Neuronal stem cell (in vitro differentiated cells): ENCODE measurements around the gene TMEM86B.

Source experiments
- DNase-seq: peaks from one replicate; pipeline ENCODE4 v3.0.0-alpha.2; 2013; ENCODE audit warnings: low spot score
- H2AFZ ChIP-seq: one replicate; pipeline ENCODE4 v1.6.1; 2013; ENCODE audit warnings: mild to moderate bottlenecking, low read length, inconsistent platforms
- H2AK5ac ChIP-seq: 2 replicates; pipeline ENCODE4 v1.6.1; 2013; ENCODE audit warnings: low read depth, mild to moderate bottlenecking, inconsistent platforms, low read length, moderate library complexity, mixed read lengths
- H2BK120ac ChIP-seq: 2 replicates; pipeline ENCODE4 v1.6.1; 2013; ENCODE audit warnings: low read depth, mild to moderate bottlenecking, inconsistent platforms, low read length, moderate library complexity, mixed read lengths
- H2BK12ac ChIP-seq: one replicate; pipeline ENCODE4 v1.6.1; 2013; ENCODE audit warnings: low read length, inconsistent platforms
- H2BK15ac ChIP-seq: 2 replicates; pipeline ENCODE4 v1.6.1; 2013; ENCODE audit warnings: mild to moderate bottlenecking, low read length, inconsistent platforms, mixed read lengths
- H2BK5ac ChIP-seq: one replicate; pipeline ENCODE4 v1.6.1; 2013; ENCODE audit warnings: inconsistent platforms, mild to moderate bottlenecking, low read length, moderate library complexity
- H3K14ac ChIP-seq: one replicate; pipeline ENCODE4 v1.6.1; 2013; ENCODE audit warnings: low read length, inconsistent platforms
- H3K18ac ChIP-seq: 2 replicates; pipeline ENCODE4 v1.6.1; 2013; ENCODE audit warnings: low read length, inconsistent platforms
- H3K23ac ChIP-seq: 2 replicates; pipeline ENCODE4 v1.6.1; 2013; ENCODE audit warnings: low read depth, mild to moderate bottlenecking, mixed read lengths, low read length, inconsistent platforms; ENCODE audit not compliant: poor library complexity
- H3K27ac ChIP-seq: replicated peaks from 3 replicates; pipeline ENCODE4 v1.5.1; 2013; ENCODE audit warnings: low read length, inconsistent platforms
- H3K27me3 ChIP-seq, 3 experiments: 2 replicates each; pipeline ENCODE4 v1.6.1; 2013; ENCODE audit warnings: low read length in 3 of 3, mild to moderate bottlenecking in 2 of 3, inconsistent platforms in 1 of 3, low read depth in 1 of 3, mixed read lengths in 1 of 3, moderate library complexity in 1 of 3; ENCODE audit not compliant: control insufficient read depth in 3 of 3, insufficient read depth in 3 of 3
- H3K36me3 ChIP-seq, 2 donors: replicated peaks in 1 of 2; 2 replicates each; pipeline ENCODE4 v1.6.1; 2013; ENCODE audit warnings: low read length in 2 of 2; ENCODE audit not compliant: control insufficient read depth in 2 of 2, insufficient read depth in 2 of 2
- H3K4ac ChIP-seq: 2 replicates; pipeline ENCODE4 v1.6.1; 2013; ENCODE audit warnings: inconsistent platforms, mild to moderate bottlenecking, low read length, moderate library complexity
- H3K4me1 ChIP-seq, 2 donors: 1 replicate in 1 of 2; 2 replicates in 1 of 2; pipeline ENCODE4 v1.6.1; 2013; ENCODE audit warnings: low read length in 2 of 2, low read depth in 1 of 2; ENCODE audit not compliant: control insufficient read depth in 2 of 2, insufficient read depth in 1 of 2
- H3K4me2 ChIP-seq: one replicate; pipeline ENCODE4 v1.6.1; 2013; ENCODE audit warnings: mild to moderate bottlenecking, low read length, inconsistent platforms; ENCODE audit not compliant: insufficient read depth, poor library complexity, severe bottlenecking
- H3K4me3 ChIP-seq, 2 donors: 2 replicates each; pipeline ENCODE4 v1.5.1; 2013; ENCODE audit warnings: low read length in 2 of 2, mild to moderate bottlenecking in 2 of 2, inconsistent platforms in 1 of 2, moderate library complexity in 1 of 2
- H3K79me1 ChIP-seq: one replicate; pipeline ENCODE4 v1.6.1; 2013; ENCODE audit warnings: low read depth, mild to moderate bottlenecking, inconsistent platforms, low read length, moderate library complexity
- H3K9ac ChIP-seq: one replicate; pipeline ENCODE4 v1.6.1; 2013; ENCODE audit warnings: mild to moderate bottlenecking, low read depth, low read length, inconsistent platforms; ENCODE audit not compliant: poor library complexity
- H3K9me3 ChIP-seq, 2 donors: replicated peaks in 1 of 2; 2 replicates each; pipeline versions ENCODE3 to v1.6.1; 2013; ENCODE audit warnings: low read length in 2 of 2, mild to moderate bottlenecking in 2 of 2, inconsistent platforms in 1 of 2, low read depth in 1 of 2, mixed read lengths in 1 of 2, moderate library complexity in 1 of 2; ENCODE audit not compliant: control insufficient read depth in 2 of 2, insufficient read depth in 1 of 2
- H4K8ac ChIP-seq: one replicate; pipeline ENCODE4 v1.6.1; 2013; ENCODE audit warnings: low read depth, mild to moderate bottlenecking, inconsistent platforms, low read length, moderate library complexity
- H4K91ac ChIP-seq: one replicate; pipeline ENCODE4 v1.6.1; 2013; ENCODE audit warnings: low read length, low read depth, mild to moderate bottlenecking, inconsistent platforms; ENCODE audit not compliant: poor library complexity
- WGBS, 2 donors: extraction: QIAGEN DNeasy Blood & Tissue Kit; methylation state at CpG; one replicate each; pipeline ENCODE4 v1.1.7; 2013; ENCODE audit warnings: missing lambda C conversion rate in 2 of 2, mixed read lengths in 1 of 2; ENCODE audit not compliant: insufficient read length in 2 of 2, insufficient replicate concordance in 1 of 2; ENCODE audit errors: extremely low coverage in 2 of 2; 5-methylcytosine and 5-hydroxymethylcytosine counted together

The TMEM86B gene

DNA sequence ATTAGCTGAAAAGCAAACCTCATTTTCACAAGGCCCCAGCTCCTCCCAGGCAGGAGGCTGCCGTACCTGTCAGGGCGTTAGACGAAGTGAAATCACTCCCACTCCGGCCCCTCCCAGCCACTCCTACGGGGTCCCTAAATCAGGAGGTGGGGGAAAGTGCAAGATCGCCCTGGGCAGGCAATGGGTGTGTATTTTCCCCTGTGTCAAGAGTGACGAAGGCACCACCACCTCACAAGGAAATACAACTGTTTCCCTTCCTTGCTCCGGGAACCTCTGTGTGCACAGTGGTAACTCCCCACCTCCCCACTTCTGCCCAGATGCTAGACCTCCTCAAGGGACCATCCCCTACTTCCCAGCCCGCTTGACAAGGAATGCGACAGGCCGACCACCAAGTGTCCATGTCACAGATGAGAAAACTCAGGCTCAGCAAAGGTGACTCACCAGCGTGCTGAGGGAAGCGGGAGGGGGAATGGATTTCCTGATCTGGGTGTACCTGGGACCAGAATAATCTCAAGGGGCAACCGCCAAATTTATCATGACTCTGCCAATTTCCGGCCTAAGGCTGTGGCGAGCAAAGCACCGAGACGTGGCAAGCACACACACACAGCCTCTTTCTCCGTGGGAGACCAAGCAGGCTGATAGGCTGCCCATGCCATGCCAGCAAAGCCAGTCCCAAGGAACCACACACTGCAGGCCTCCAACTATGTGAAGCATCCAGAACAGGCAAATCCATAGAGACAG, 22.9 kb upstream of the TMEM86B start:
- Histone ChIP-seq H3K27me3 (no peaks in the 10 kb centered on the region), H3K4me2 (no peak overlapping the region), H3K14ac (no peak overlapping the region), H3K4me3 (no peak overlapping the region), H3K4ac (no peak overlapping the region), H3K27ac (no peak overlapping the region), H2AK5ac (no peak overlapping the region), H2BK12ac (no peak overlapping the region), H2BK120ac (no peak overlapping the region), H3K23ac (no peak overlapping the region), H3K18ac (no peak overlapping the region), H4K8ac (no peak overlapping the region), H2AFZ (no peak overlapping the region), H3K36me3 (peaks cover 6 to 40% of the 10 kb centered on the region in 2 donors), H3K9ac (no peak overlapping the region), H2BK15ac (no peak overlapping the region), H2BK5ac (no peak overlapping the region), H3K79me1 (peaks cover 37% of the 10 kb centered on the region), H4K91ac (no peak overlapping the region), H3K4me1 (peaks cover 0 to 6% of the 10 kb centered on the region in 2 donors), H3K9me3 (peaks cover 0 to 2% of the 10 kb centered on the region in 2 donors)
- DNase-seq: no peak
- WGBS, 2 donors: no CpG with 5 or more reads among the region's 19 CpGs

DNA sequence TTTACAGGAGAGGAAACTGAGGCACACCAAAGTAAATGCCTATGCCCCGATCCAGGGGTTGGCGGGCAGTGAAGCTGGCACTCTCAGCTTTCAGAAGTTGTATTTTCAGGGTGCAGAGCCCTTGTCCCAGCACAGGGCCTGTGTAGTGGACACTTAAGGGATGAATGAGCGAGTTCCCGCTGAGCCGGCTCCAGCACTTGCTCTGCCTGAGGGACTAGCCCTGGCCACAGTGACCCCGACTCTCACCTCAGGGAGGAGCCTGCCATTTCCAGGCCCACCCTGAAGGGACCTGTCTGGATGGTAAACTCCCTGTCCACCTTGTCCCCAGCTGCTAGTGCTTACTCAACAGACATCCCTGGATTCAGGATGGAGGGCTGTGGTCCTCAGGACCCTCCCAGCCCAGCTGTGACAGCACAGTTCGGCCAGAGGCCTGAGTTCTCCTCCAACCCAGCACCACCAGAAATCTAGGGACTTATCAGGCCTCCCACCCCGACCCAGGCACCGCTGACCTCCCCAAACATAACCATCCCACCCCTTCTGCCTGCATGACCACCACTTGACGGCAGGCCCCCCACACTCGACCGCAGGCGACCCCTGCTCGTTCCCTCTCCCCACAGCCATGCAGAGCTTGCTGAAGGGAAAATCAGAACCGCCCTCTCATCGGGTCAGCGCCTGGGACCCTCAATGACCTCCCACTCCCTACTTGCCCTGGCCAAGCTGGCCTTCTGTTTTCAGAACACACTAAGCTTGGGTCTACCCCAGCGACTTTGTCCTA, 21.9 kb upstream of the TMEM86B start:
- no CpG with 5 or more reads among the region's 18 CpGs for whole genome bisulfite sequencing, 2 donors

DNA sequence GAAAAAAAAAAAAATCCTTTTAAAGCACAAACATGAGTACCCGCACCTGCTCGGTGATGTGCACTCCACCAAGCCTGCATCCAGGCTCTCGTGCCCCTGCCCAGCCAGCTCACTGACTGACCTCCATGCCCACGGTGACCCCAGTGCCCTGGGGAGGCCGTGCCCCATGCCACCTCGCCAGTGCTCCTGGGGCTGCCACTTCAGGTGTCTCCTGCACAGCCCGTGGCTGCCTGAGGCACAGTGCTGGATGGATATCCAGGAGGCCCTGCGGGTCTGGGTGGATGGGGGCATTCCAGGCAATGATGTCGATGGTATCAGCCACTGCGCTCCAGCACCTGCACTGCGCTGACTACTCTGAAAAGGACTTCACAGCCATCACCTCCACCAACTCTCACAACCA, 21.3 kb upstream of the TMEM86B start:
- H3K18ac ChIP-seq: peak overlapping the region; percentile 64
- H3K27me3 ChIP-seq: no peaks in the 10 kb centered on the region
- no peak overlapping the region for H3K23ac ChIP-seq
- H3K4me1 ChIP-seq: no peaks in the 10 kb centered on the region
- no peak overlapping the region for H2BK15ac ChIP-seq
- peaks cover 36% of the 10 kb centered on the region for H3K79me1 ChIP-seq
- H3K14ac ChIP-seq: peak overlapping the region; percentile 38
- no peak overlapping the region for H2BK5ac ChIP-seq
- peaks cover 17 to 48% of the 10 kb centered on the region in 2 donors for H3K36me3 ChIP-seq
- no peak overlapping the region for H2BK120ac ChIP-seq
- H2BK12ac ChIP-seq: no peak overlapping the region
- no peak overlapping the region for H3K4me3 ChIP-seq
- peak overlapping the region; percentile 43 for H4K8ac ChIP-seq
- no peak overlapping the region for H3K4ac ChIP-seq
- no peak overlapping the region for H3K4me2 ChIP-seq
- H3K9ac ChIP-seq: peak overlapping the region; percentile 70
- H3K9me3 ChIP-seq: peaks cover 0 to 2% of the 10 kb centered on the region in 2 donors
- no peak for DNase-seq
- H2AFZ ChIP-seq: no peak overlapping the region
- no peak overlapping the region for H3K27ac ChIP-seq
- H4K91ac ChIP-seq: no peak overlapping the region
- no CpG with 5 or more reads among the region's 11 CpGs for WGBS, 2 donors
- H2AK5ac ChIP-seq: peak overlapping the region; percentile 46

More for the DNA sequence above, 21.9 kb upstream of the TMEM86B start:
- peaks cover 11 to 42% of the 10 kb centered on the region in 2 donors for H3K36me3 ChIP-seq
- no peak overlapping the region for H4K8ac ChIP-seq
- H3K27ac ChIP-seq: no peak overlapping the region
- no peak overlapping the region for H2AFZ ChIP-seq
- no peak overlapping the region for H3K4me3 ChIP-seq
- H2BK12ac ChIP-seq: no peak overlapping the region
- no peak overlapping the region for H3K18ac ChIP-seq
- H4K91ac ChIP-seq: no peak overlapping the region
- H3K4me1 ChIP-seq: no peaks in the 10 kb centered on the region
- H2BK120ac ChIP-seq: no peak overlapping the region
- peak overlapping the region; percentile 46 for H2AK5ac ChIP-seq
- H2BK15ac ChIP-seq: no peak overlapping the region
- H3K79me1 ChIP-seq: peaks cover 36% of the 10 kb centered on the region
- H3K4me2 ChIP-seq: no peak overlapping the region
- no peaks in the 10 kb centered on the region for H3K27me3 ChIP-seq
- H3K14ac ChIP-seq: peak overlapping the region; percentile 38
- no peak overlapping the region for H2BK5ac ChIP-seq
- peaks cover 0 to 2% of the 10 kb centered on the region in 2 donors for H3K9me3 ChIP-seq
- no peak overlapping the region for H3K9ac ChIP-seq
- DNase-seq: no peak
- peak overlapping the region; percentile 25 for H3K23ac ChIP-seq
- H3K4ac ChIP-seq: no peak overlapping the region

DNA sequence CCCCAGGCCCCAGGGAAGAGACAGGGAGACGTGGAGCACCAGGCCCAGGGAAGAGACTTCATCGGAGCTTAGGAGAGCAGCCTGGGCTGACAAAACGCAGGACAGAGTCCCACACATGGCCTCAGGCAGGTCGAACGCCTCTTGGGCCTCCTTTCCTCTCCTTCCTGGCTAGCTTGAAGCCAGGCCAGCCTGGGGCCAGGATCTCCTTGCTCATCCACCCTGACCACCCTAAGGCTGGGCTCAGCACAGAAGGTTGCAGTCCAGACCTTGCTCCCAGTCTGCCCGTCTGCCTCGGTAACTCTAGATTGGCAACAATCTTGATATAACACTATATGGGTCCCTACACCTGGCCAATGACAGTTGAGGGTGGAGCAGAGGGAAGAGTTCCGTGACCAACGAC, 20.1 kb upstream of the TMEM86B start:
- peak overlapping the region in 1 of 2 donors; percentile 1 for H3K4me3 ChIP-seq
- no CpG with 5 or more reads among the region's 9 CpGs for whole genome bisulfite sequencing, 2 donors
- no peak overlapping the region for H3K18ac ChIP-seq
- H3K27ac ChIP-seq: no peak overlapping the region
- peak overlapping the region; percentile 70 for H3K9ac ChIP-seq
- peak overlapping the region; percentile 43 for H3K23ac ChIP-seq
- peak overlapping the region; percentile 63 for H2AK5ac ChIP-seq
- H2BK5ac ChIP-seq: peak overlapping the region; percentile 53
- H4K91ac ChIP-seq: no peak overlapping the region
- no peak overlapping the region for H2BK15ac ChIP-seq
- H2BK120ac ChIP-seq: no peak overlapping the region
- no peak overlapping the region for H2AFZ ChIP-seq
- no peak overlapping the region for H3K4me2 ChIP-seq
- H3K4ac ChIP-seq: no peak overlapping the region
- no peak overlapping the region for H2BK12ac ChIP-seq
- peaks cover 32% of the 10 kb centered on the region for H3K79me1 ChIP-seq
- no peak overlapping the region for H4K8ac ChIP-seq
- peaks cover 0 to 2% of the 10 kb centered on the region in 2 donors for H3K9me3 ChIP-seq
- peaks cover 27 to 57% of the 10 kb centered on the region in 2 donors for H3K36me3 ChIP-seq
- no peaks in the 10 kb centered on the region for H3K4me1 ChIP-seq
- DNase-seq: no peak
- no peaks in the 10 kb centered on the region for H3K27me3 ChIP-seq
- H3K14ac ChIP-seq: no peak overlapping the region
